K562 (cell line): ENCODE results near the gene SLA2. TPM values are rescaled to one million over a fixed set of nuclear protein-coding genes. Genes with fewer than 3 reads are reported as not detected.
A peak's percentile ranks its signal among the peaks of the same experiment; 100 is the strongest.

ENCODE experiments used
- ATF7 ChIP-seq: fragments of 450-650 bp; IDR thresholded peaks from 2 replicates; pipeline ENCODE4 v1.7.1; 2014; ENCODE audit warnings: mild to moderate bottlenecking, moderate library complexity
- DMBX1 ChIP-seq: fragments of 250-450 bp; sonication (Bioruptor Pico); IDR thresholded peaks from 2 replicates; pipeline ENCODE4 v1.8.0; 2022; ENCODE audit warnings: inconsistent platforms, mild to moderate bottlenecking, moderate library complexity, borderline replicate concordance
- EHMT2 ChIP-seq: fragments of 450-650 bp; IDR thresholded peaks from 2 replicates; pipeline ENCODE4 v1.6.1; 2018; ENCODE audit warnings: antibody characterized with exemption
- KLF1 ChIP-seq: fragments of 450-650 bp; IDR thresholded peaks from 2 replicates; pipeline ENCODE4 v1.6.1; 2016; ENCODE audit warnings: missing genetic modification characterization, missing compliant biosample characterization
- MEIS2 ChIP-seq: fragments of 450-650 bp; IDR thresholded peaks from 2 replicates; pipeline ENCODE4 v1.6.1; 2014; ENCODE audit warnings: mild to moderate bottlenecking; ENCODE audit not compliant: partially characterized antibody
- PRMT5 ChIP-seq: sonication (generic); formaldehyde crosslinking; IDR thresholded peaks from 2 replicates; pipeline ENCODE4 v1.5.0; 2020; ENCODE audit warnings: missing genetic modification reagents
- SMARCA4 ChIP-seq: fragments of 450-650 bp; IDR thresholded peaks from 2 replicates; pipeline ENCODE4 v1.6.1; 2016
- SMARCE1 ChIP-seq: fragments of 450-650 bp; IDR thresholded peaks from 2 replicates; pipeline ENCODE4 v1.7.1; 2016; ENCODE audit warnings: mild to moderate bottlenecking
- SNIP1 ChIP-seq: fragments of 450-650 bp; IDR thresholded peaks from 2 replicates; pipeline ENCODE4 v1.7.1; 2017; ENCODE audit warnings: low read depth, mild to moderate bottlenecking
- SRSF7 ChIP-seq: fragments of 200-400 bp; formaldehyde crosslinking; optimal IDR thresholded peaks from 2 replicates; pipeline ENCODE3; 2017; ENCODE audit warnings: mild to moderate bottlenecking, low read depth, low read length
- YBX1 ChIP-seq: fragments of 450-650 bp; IDR thresholded peaks from 2 replicates; pipeline ENCODE4 v1.7.1; 2016; ENCODE audit warnings: mild to moderate bottlenecking
- ZFP1 ChIP-seq: fragments of 450-650 bp; formaldehyde crosslinking; IDR thresholded peaks from 2 replicates; pipeline ENCODE4 v1.4.0; 2020; ENCODE audit warnings: mild to moderate bottlenecking, mixed read lengths
- ZNF41 ChIP-seq: fragments of 250-450 bp; sonication (Bioruptor Pico); conservative IDR thresholded peaks from 2 replicates; pipeline ENCODE4 v1.4.0; 2020; ENCODE audit warnings: mild to moderate bottlenecking
- ZNF551 ChIP-seq: fragments of 250-450 bp; sonication (Bioruptor Pico); IDR thresholded peaks from 2 replicates; pipeline ENCODE4 v1.5.0; 2021; ENCODE audit warnings: mild to moderate bottlenecking, moderate library complexity
- ZNF830 ChIP-seq: fragments of 250-450 bp; sonication (Bioruptor Pico); IDR thresholded peaks from 2 replicates; pipeline ENCODE4 v1.5.0; 2021; ENCODE audit warnings: mild to moderate bottlenecking
- ZSCAN29 ChIP-seq: fragments of 450-650 bp; IDR thresholded peaks from 2 replicates; pipeline ENCODE4 v1.6.1; 2017
- polyA plus RNA-seq, 8 experiments: library from polyadenylated mRNA; depleted of rRNA in 4 of 8; stranded (reverse) in 5 of 8; unstranded in 3 of 8; fragments of >200 nt; fragmentation: Nextera tagmentation in 2 of 8; fragmentation: Illumina TruSeq in 1 of 8; extraction: Ambion mirVana in 2 of 8; extraction: Trizol in 1 of 8; gene quantifications; 2 replicates each; pipeline versions ENCODE4 v1.2.1 to v1.2.3, GENCODE V29; 2011 to 2014; ENCODE audit warnings: inconsistent platforms in 1 of 8, missing spikeins in 1 of 8
- total RNA-seq, 7 experiments: library from RNA; depleted of rRNA in 6 of 7; stranded (reverse); fragments of >200 nt in 6 of 7; fragmentation: Illumina TruSeq in 2 of 7; extraction: Trizol in 2 of 7; gene quantifications; 2 replicates each; pipeline versions ENCODE4 v1.2.1 to v1.2.3, GENCODE V29; 2011 to 2021; ENCODE audit warnings: low replicate concordance in 1 of 7
- TF ChIP-seq, protein P1 (sequence below): fragments of 250-450 bp; sonication (Bioruptor Pico); IDR thresholded peaks from 2 replicates; pipeline ENCODE4 v1.8.0; 2022; ENCODE audit warnings: inconsistent platforms
- TF ChIP-seq, protein P2 (sequence below): fragments of 200-600 bp; sonication (generic); IDR thresholded peaks from one replicate; pipeline ENCODE4 v1.6.1; 2012; ENCODE audit warnings: mild to moderate bottlenecking, low read depth, low read length, inconsistent platforms

The SLA2 gene
- total and polyA plus RNA-seq, 9 of the 15 experiments (the other 6 are each of a cell fraction or from before 2014, with no cell fraction given), result 0.07 TPM; not detected in 7

GRCh38 chr20:36573103-36573797 lies 72.7 kb downstream of the SLA2 start, which contains the start of gene TGIF2 (continued):
- no peak for TF ChIP-seq MEIS2
- TF ChIP-seq DMBX1 (CRISPR knock-in tag), result no peak; the same call in 1 of the 2 replicates
- no peak for TF ChIP-seq ZFP1 (CRISPR knock-in tag)
- TF ChIP-seq SNIP1, result no peak
- TF ChIP-seq EHMT2, result no peak
- TF ChIP-seq, protein P1, sequence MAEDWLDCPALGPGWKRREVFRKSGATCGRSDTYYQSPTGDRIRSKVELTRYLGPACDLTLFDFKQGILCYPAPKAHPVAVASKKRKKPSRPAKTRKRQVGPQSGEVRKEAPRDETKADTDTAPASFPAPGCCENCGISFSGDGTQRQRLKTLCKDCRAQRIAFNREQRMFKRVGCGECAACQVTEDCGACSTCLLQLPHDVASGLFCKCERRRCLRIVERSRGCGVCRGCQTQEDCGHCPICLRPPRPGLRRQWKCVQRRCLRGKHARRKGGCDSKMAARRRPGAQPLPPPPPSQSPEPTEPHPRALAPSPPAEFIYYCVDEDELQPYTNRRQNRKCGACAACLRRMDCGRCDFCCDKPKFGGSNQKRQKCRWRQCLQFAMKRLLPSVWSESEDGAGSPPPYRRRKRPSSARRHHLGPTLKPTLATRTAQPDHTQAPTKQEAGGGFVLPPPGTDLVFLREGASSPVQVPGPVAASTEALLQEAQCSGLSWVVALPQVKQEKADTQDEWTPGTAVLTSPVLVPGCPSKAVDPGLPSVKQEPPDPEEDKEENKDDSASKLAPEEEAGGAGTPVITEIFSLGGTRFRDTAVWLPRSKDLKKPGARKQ (CRISPR knock-in tag), result 0 out of 2 replicates have a peak, but pooled peaks have one; percentile 20
- TF ChIP-seq, protein P2, sequence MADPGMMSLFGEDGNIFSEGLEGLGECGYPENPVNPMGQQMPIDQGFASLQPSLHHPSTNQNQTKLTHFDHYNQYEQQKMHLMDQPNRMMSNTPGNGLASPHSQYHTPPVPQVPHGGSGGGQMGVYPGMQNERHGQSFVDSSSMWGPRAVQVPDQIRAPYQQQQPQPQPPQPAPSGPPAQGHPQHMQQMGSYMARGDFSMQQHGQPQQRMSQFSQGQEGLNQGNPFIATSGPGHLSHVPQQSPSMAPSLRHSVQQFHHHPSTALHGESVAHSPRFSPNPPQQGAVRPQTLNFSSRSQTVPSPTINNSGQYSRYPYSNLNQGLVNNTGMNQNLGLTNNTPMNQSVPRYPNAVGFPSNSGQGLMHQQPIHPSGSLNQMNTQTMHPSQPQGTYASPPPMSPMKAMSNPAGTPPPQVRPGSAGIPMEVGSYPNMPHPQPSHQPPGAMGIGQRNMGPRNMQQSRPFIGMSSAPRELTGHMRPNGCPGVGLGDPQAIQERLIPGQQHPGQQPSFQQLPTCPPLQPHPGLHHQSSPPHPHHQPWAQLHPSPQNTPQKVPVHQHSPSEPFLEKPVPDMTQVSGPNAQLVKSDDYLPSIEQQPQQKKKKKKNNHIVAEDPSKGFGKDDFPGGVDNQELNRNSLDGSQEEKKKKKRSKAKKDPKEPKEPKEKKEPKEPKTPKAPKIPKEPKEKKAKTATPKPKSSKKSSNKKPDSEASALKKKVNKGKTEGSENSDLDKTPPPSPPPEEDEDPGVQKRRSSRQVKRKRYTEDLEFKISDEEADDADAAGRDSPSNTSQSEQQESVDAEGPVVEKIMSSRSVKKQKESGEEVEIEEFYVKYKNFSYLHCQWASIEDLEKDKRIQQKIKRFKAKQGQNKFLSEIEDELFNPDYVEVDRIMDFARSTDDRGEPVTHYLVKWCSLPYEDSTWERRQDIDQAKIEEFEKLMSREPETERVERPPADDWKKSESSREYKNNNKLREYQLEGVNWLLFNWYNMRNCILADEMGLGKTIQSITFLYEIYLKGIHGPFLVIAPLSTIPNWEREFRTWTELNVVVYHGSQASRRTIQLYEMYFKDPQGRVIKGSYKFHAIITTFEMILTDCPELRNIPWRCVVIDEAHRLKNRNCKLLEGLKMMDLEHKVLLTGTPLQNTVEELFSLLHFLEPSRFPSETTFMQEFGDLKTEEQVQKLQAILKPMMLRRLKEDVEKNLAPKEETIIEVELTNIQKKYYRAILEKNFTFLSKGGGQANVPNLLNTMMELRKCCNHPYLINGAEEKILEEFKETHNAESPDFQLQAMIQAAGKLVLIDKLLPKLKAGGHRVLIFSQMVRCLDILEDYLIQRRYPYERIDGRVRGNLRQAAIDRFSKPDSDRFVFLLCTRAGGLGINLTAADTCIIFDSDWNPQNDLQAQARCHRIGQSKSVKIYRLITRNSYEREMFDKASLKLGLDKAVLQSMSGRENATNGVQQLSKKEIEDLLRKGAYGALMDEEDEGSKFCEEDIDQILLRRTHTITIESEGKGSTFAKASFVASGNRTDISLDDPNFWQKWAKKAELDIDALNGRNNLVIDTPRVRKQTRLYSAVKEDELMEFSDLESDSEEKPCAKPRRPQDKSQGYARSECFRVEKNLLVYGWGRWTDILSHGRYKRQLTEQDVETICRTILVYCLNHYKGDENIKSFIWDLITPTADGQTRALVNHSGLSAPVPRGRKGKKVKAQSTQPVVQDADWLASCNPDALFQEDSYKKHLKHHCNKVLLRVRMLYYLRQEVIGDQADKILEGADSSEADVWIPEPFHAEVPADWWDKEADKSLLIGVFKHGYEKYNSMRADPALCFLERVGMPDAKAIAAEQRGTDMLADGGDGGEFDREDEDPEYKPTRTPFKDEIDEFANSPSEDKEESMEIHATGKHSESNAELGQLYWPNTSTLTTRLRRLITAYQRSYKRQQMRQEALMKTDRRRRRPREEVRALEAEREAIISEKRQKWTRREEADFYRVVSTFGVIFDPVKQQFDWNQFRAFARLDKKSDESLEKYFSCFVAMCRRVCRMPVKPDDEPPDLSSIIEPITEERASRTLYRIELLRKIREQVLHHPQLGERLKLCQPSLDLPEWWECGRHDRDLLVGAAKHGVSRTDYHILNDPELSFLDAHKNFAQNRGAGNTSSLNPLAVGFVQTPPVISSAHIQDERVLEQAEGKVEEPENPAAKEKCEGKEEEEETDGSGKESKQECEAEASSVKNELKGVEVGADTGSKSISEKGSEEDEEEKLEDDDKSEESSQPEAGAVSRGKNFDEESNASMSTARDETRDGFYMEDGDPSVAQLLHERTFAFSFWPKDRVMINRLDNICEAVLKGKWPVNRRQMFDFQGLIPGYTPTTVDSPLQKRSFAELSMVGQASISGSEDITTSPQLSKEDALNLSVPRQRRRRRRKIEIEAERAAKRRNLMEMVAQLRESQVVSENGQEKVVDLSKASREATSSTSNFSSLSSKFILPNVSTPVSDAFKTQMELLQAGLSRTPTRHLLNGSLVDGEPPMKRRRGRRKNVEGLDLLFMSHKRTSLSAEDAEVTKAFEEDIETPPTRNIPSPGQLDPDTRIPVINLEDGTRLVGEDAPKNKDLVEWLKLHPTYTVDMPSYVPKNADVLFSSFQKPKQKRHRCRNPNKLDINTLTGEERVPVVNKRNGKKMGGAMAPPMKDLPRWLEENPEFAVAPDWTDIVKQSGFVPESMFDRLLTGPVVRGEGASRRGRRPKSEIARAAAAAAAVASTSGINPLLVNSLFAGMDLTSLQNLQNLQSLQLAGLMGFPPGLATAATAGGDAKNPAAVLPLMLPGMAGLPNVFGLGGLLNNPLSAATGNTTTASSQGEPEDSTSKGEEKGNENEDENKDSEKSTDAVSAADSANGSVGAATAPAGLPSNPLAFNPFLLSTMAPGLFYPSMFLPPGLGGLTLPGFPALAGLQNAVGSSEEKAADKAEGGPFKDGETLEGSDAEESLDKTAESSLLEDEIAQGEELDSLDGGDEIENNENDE, result no peak
- TF ChIP-seq ZNF41 (CRISPR knock-in tag), result no peak
- no peak for TF ChIP-seq PRMT5
- no peak for TF ChIP-seq ZNF830 (CRISPR knock-in tag)
- no peak for TF ChIP-seq ZSCAN29
- no peak for TF ChIP-seq SRSF7
- peak; percentile 66; the same call in 1 of the 2 replicates for TF ChIP-seq KLF1
- no peak for TF ChIP-seq YBX1
- no peak for TF ChIP-seq SMARCA4
- TF ChIP-seq ATF7, result 0 out of 2 replicates have a peak, but pooled peaks have one; percentile 7
- TF ChIP-seq ZNF551 (CRISPR knock-in tag), result no peak
- TF ChIP-seq SMARCE1, result no peak
